22Rv1 (cell line): ENCODE data around the gene AHSP.
"Not testable (repeated sequence)": the region's sequence is repeated elsewhere in the genome, so short reads cannot be mapped to it uniquely, and the experiment has no call there.

Experiments used
- H3K27ac ChIP-seq: fragments of 450-650 bp; 2 replicates; pipeline ENCODE4 v1.5.1; 2017
- CTCF ChIP-seq: fragments of 450-650 bp; IDR thresholded peaks from 2 replicates; pipeline ENCODE4 v1.5.1; 2017; ENCODE audit warnings: mild to moderate bottlenecking
- ZFX ChIP-seq: fragments of 450-650 bp; IDR thresholded peaks from 2 replicates; pipeline ENCODE4 v1.6.1; 2017; ENCODE audit warnings: antibody characterized with exemption, borderline replicate concordance

Gene AHSP

GRCh38 chr16:31532896-31533295 is 5.2 kb downstream of the AHSP start:
- TF ChIP-seq CTCF (no peak), ZFX (no peak)
- H3K27ac ChIP-seq, result no peak overlapping the region

DNA sequence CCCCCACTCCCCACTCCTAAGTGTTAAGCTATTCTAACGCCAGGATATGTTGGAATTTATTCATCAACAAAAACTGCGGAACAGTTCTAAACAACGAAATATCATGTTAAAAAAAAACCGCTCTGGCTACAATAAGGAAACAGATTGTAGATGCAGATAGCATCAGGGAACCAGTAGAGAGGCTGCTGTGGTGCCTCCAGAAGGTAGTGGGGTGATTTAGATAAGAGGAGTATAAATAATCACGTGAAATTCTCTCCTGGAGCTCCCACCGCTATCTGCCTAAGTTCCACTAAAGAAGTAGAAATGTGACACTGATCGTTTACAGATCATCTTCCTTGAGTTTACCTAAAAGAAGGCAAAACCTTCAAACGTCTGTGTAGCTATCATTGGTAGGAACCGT is 8.0 kb downstream of the AHSP start:
- no peak overlapping the region for H3K27ac ChIP-seq
- TF ChIP-seq CTCF (no peak), ZFX (no peak)

GRCh38 chr16:31536804-31537361 is 9.2 kb downstream of the AHSP start:
- TF ChIP-seq ZFX (no peak), CTCF (no peak)
- H3K27ac ChIP-seq, result no peak overlapping the region

- H3K27ac ChIP-seq, result no peak overlapping the region
- no peak for TF ChIP-seq CTCF
These were observed 9.9 kb downstream of the AHSP start for GRCh38 chr16:31537362-31538242.

- H3K27ac ChIP-seq, result not testable (repeated sequence)
These were observed 10.5 kb downstream of the AHSP start for GRCh38 chr16:31538243-31538598.

DNA sequence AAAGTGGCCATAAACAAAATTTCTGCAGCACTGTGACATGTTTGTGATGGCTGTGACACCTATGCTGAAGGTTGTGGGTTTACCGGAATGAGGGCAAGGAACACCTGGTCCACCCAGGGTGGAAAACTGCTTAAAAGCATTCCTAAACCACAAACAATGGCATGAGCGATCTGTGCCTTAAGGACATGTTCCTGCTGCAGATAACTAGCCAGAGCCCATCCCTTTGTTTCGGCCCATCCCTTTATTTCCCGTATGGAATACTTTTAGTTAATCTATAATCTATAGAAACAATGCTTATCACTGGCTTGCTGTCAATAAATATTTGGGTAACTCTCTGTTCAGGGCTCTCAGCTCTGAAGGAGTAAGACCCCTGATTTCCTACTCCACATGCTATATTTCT is 12.1 kb downstream of the AHSP start:
- not testable (repeated sequence) for H3K27ac ChIP-seq

DNA sequence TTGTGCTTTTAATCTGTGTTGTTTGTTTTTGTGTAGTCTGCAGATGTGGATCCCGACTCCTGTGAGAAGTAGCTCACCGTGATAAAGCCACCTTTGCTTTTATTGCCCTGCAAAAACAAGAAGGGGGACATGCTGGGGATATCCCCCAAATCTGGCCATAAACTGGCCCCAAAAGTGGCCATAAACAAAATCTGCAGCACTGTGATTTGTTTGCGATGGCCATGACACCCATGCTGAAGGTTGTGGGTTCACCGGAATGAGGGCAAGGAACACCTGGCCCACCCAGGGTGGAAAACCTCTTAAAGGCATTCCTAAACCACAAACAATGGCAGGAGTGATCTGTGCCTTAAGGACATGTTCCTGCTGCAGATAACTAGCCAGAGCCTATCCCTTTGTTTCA is 15.1 kb downstream of the AHSP start:
- H3K27ac ChIP-seq, result no peak overlapping the region

More for the DNA sequence above, 15.1 kb downstream of the AHSP start:
- TF ChIP-seq CTCF, result no peak
- TF ChIP-seq ZFX, result no peak
